ENCODE data around the gene DOK6.

DOK6 gene

DNA sequence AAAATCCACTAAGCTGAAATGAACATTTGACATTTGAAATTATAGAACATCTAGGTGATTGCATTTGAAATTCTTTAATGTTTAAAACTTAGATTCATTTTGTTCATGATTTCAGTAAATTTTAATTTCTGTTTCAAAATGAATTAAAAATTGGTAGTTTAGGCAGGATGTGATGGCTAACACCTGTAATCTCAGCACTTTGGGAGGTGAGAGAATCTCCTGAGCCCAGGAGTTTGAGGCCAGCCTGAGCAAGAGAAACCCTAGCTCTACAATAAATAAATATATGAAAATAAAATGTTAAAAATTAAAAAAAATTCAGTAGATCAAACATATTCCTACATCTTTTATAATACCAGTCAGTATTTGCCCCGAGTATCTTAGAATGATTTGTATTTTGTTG lies 330.0 kb downstream of the DOK6 start:
- no peak overlapping the region for H3K4me3 ChIP-seq (ENCODE audit: low read depth, low read length)
- in situ Hi-C loops (cut with HindIII; ENCODE audit: low sequenced_read_pairs): no loop called here
- no peak for DNase-seq (ENCODE audit: low read depth, low spot score)
- TF ChIP-seq, protein P1, sequence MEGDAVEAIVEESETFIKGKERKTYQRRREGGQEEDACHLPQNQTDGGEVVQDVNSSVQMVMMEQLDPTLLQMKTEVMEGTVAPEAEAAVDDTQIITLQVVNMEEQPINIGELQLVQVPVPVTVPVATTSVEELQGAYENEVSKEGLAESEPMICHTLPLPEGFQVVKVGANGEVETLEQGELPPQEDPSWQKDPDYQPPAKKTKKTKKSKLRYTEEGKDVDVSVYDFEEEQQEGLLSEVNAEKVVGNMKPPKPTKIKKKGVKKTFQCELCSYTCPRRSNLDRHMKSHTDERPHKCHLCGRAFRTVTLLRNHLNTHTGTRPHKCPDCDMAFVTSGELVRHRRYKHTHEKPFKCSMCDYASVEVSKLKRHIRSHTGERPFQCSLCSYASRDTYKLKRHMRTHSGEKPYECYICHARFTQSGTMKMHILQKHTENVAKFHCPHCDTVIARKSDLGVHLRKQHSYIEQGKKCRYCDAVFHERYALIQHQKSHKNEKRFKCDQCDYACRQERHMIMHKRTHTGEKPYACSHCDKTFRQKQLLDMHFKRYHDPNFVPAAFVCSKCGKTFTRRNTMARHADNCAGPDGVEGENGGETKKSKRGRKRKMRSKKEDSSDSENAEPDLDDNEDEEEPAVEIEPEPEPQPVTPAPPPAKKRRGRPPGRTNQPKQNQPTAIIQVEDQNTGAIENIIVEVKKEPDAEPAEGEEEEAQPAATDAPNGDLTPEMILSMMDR (IDR thresholded peaks at IDR 0.05; ENCODE audit: low read depth, low read length): no peak

DNA sequence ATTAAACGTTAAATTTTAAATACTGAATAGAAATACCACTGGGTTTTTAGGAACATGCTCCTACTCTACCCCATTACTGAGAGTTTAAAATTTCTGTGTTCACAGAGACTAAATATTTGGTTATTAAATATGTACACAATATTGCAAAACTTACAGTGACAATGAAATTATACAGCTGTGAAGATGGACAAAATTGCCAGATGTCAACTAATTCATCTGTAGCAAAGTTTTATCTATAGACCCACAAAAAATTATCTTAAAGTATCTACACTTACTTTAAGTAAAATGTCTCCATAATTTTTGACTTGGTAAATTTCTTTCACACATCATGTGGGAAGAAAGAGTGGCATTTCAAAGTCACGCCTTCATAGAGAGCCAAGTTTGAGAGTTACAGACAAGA lies 333.8 kb downstream of the DOK6 start:
- in situ Hi-C loops (cut with HindIII; ENCODE audit: low sequenced_read_pairs): no loop called here
- no peak overlapping the region for H3K4me3 ChIP-seq (ENCODE audit: low read depth, low read length)
- DNase-seq (ENCODE audit: low read depth, low spot score): no peak
- TF ChIP-seq, protein P1 (IDR thresholded peaks at IDR 0.05; ENCODE audit: low read depth, low read length): no peak

DNA sequence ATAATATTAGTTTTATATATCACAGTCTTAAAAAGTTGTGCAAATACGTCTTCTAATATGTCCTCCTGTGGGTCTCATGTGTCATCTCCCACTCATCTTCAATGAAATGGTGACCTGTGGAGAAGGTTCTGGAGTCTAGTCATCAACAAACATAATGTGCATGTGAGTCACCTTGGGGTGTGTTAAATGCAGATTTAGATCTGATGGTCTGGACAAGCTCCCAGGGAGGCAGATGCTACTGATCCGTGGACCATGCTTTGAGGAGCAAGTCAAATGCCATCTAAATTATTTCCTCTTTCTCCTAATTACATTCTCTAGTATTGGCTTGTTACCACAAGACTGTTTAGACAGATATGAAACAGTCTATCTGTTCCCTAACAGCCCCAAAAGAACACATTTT lies 336.0 kb downstream of the DOK6 start:
- in situ Hi-C loops (cut with HindIII; ENCODE audit: low sequenced_read_pairs): no loop called here
- H3K4me3 ChIP-seq (ENCODE audit: low read depth, low read length): no peak overlapping the region
- DNase-seq (ENCODE audit: low read depth, low spot score): peak; percentile 4
- TF ChIP-seq, protein P1 (IDR thresholded peaks at IDR 0.05; ENCODE audit: low read depth, low read length): no peak

DNA sequence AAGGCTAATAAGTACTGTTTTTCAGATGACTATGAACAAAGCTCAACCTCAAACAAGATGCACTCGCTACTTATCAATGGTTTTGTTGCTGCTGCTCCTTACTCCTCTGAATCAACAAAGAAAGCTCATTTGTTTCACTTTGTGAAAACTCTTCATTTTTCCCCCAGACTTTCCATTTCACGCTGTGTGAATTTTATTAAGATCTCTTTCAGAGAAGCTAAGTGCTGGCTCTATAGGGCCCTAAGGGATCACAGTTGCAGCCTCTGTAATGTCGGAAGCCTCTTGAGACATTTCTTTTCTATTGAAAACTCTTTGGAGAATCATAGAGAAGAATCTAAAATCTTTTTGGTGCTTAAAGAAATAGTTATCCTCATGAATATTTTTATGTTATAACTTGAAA lies 337.2 kb downstream of the DOK6 start:
- DNase-seq (ENCODE audit: low read depth, low spot score): no peak
- H3K4me3 ChIP-seq (ENCODE audit: low read depth, low read length): no peak overlapping the region
- in situ Hi-C loops (cut with HindIII; ENCODE audit: low sequenced_read_pairs): no loop called here
- TF ChIP-seq, protein P1 (IDR thresholded peaks at IDR 0.05; ENCODE audit: low read depth, low read length): no peak

DNA sequence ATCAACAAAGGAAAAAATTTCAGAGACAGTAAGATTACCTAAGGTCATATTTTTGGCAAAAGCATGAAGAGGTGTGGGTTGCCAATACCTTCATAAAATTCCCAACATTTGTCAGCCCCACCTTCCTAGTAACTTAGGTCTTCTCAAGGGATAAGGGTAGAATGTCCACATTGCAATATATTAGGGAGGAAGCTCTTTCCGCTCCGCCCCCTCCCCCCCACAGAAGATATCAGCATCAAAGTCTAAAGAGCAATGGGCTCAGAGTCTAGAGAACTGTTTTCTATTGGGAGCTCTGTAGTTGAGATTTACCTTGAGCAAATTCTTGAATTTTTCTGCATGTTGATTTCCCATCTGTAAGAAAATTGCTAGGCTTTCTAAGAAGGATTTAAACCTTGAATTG lies 346.7 kb downstream of the DOK6 start:
- DNase-seq (ENCODE audit: low read depth, low spot score): no peak
- no peak overlapping the region for H3K4me3 ChIP-seq (ENCODE audit: low read depth, low read length)
- in situ Hi-C loops (cut with HindIII; ENCODE audit: low sequenced_read_pairs): no loop called here
- TF ChIP-seq, protein P1 (IDR thresholded peaks at IDR 0.05; ENCODE audit: low read depth, low read length): no peak

DNA sequence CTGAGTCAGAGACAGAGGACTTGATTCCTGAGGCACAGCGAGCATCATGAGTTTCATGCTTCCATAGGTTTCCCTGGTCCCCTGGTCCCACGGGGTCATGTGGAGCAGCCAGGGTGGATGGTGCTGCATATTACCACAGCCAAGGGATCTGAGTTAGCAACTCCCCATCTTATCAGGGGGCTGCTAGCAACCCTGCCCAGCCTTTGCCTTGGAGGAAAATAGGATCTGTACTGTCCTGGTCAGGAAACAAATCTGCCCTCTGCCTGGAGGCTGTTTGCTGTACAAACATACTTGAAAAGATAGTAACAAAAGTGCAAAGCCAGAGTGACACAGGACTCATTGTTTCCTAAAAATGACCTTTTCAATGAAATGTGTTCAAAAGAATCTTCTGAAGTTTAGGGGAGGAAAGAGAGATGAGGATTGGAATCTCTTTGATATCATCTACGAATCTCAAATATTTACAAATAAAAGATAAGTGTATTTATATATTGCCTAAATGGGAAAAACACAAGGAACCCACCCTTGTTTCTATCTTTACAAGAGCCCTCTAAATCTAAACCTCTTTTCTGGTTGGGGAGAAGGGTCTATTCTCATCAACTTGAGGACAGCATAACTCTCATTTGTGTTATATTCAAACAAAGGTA lies 352.2 kb downstream of the DOK6 start:
- DNase-seq (ENCODE audit: low read depth, low spot score): no peak
- no peak overlapping the region for H3K4me3 ChIP-seq (ENCODE audit: low read depth, low read length)
- TF ChIP-seq, protein P1 (IDR thresholded peaks at IDR 0.05; ENCODE audit: low read depth, low read length): no peak
- in situ Hi-C loops (cut with HindIII; ENCODE audit: low sequenced_read_pairs): no loop called here

Data from astrocyte of the spinal cord (primary cell).